HCT116 (cell line): Measurements from ENCODE around the gene ZFHX3.

Experiments used
- ATF3 ChIP-seq: IDR thresholded peaks from 2 replicates; pipeline ENCODE4 v1.6.1; 2012
- CEBPB ChIP-seq: IDR thresholded peaks from 2 replicates; pipeline ENCODE4 v1.6.1; 2012; ENCODE audit warnings: low read depth
- CTCF ChIP-seq, 3 experiments: fragments of 200-600 bp in 1 of 3; sonication (generic) in 1 of 3; IDR thresholded peaks in 2 of 3; conservative IDR thresholded peaks in 1 of 3; 2 replicates each; pipeline ENCODE4 v1.5.1; 2012 to 2017; ENCODE audit warnings: low read depth in 2 of 3, low read length in 2 of 3, antibody characterized with exemption in 1 of 3, borderline replicate concordance in 1 of 3, control low read depth in 1 of 3, mild to moderate bottlenecking in 1 of 3, mixed read lengths in 1 of 3, mixed run types in 1 of 3, moderate library complexity in 1 of 3; ENCODE audit not compliant: insufficient read depth in 1 of 3
- EZH2 ChIP-seq: fragments of 200-600 bp; sonication (generic); IDR thresholded peaks from 2 replicates; pipeline ENCODE4 v1.6.1; 2017; ENCODE audit warnings: antibody characterized with exemption, mixed run types
- FOSL1 ChIP-seq: IDR thresholded peaks from 2 replicates; pipeline ENCODE4 v1.6.1; 2012; ENCODE audit warnings: low read depth
- JUND ChIP-seq: IDR thresholded peaks from 2 replicates; pipeline ENCODE4 v1.6.1; 2012
- MAX ChIP-seq: IDR thresholded peaks from 2 replicates; pipeline ENCODE4 v1.6.1; 2012
- POLR2A ChIP-seq: IDR thresholded peaks from 2 replicates; pipeline ENCODE4 v1.7.0; 2011; ENCODE audit warnings: borderline replicate concordance; ENCODE audit not compliant: insufficient read depth, insufficient read length; ENCODE audit errors: extremely low read depth
- POLR2AphosphoS5 ChIP-seq: IDR thresholded peaks from 2 replicates; pipeline ENCODE4 v1.6.1; 2011; ENCODE audit warnings: mild to moderate bottlenecking, low read depth, low read length, moderate library complexity
- RAD21 ChIP-seq: IDR thresholded peaks from 2 replicates; pipeline ENCODE4 v1.6.1; 2012; ENCODE audit warnings: low read depth, mild to moderate bottlenecking
- SRF ChIP-seq: IDR thresholded peaks from 2 replicates; pipeline ENCODE4 v1.6.1; 2012; ENCODE audit warnings: low read depth
- TCF7L2 ChIP-seq: IDR thresholded peaks from 2 replicates; pipeline ENCODE4 v1.7.0; 2011; ENCODE audit warnings: borderline replicate concordance, inconsistent platforms; ENCODE audit not compliant: insufficient read depth, insufficient read length; ENCODE audit errors: extremely low read depth
- ZFX ChIP-seq: fragments of 450-650 bp; IDR thresholded peaks from 2 replicates; pipeline ENCODE4 v1.6.1; 2017

- TF ChIP-seq CTCF (IDR thresholded peaks at IDR 0.05 in 2 of 3, conservative IDR thresholded peaks at IDR 0.05 in 1 of 3; ENCODE audit: borderline replicate concordance in 1 of 3, insufficient read depth in 1 of 3, low read depth in 2 of 3, low read length in 2 of 3) (no peak), EZH2 (no peak), POLR2A (no peak), FOSL1 (no peak), POLR2AphosphoS5 (no peak), JUND (no peak), ATF3 (no peak), SRF (no peak), RAD21 (no peak), ZFX (no peak), TCF7L2 (no peak), CEBPB (no peak), MAX (no peak)
Measured at GRCh38 chr16:72857834-72858664, 189.9 kb downstream of the ZFHX3 start.
